Measurements from ENCODE around the gene EHMT2. TPM values are rescaled to one million over a fixed set of nuclear protein-coding genes. Genes with fewer than 3 reads are reported as not detected.

The EHMT2 gene
- total and polyA plus RNA-seq, 2 donors (not counting 3 experiments of a cell fraction or from before 2014, with no cell fraction given): 53.3 to 54.3 TPM

- FAIRE-seq (no peak), DNase-seq (ENCODE audit: low read depth, low spot score) (no peak)
- Histone ChIP-seq H2AFZ (ENCODE audit: low read depth, low read length) (peak overlapping the region; percentile 71), H3K79me2 (ENCODE audit: control insufficient read depth, insufficient read depth, low read length) (peaks cover 4% of the 10 kb centered on the region), H3K4me3 (replicated peaks in 1 of 3; ENCODE audit: insufficient read depth in 1 of 3, low read depth in 1 of 3, low read length in 3 of 3) (peak overlapping the region; percentile 60 to 88 (median 68)), H3K9me1 (replicated peaks; ENCODE audit: control insufficient read depth, extremely low read depth, insufficient read depth, low read length) (no peaks in the 10 kb centered on the region), H4K20me1 (replicated peaks; ENCODE audit: control insufficient read depth, extremely low read depth, insufficient read depth, low read length) (no peaks in the 10 kb centered on the region), H3K36me3 (ENCODE audit: control insufficient read depth in 2 of 2, extremely low read depth in 1 of 2, insufficient read depth in 2 of 2, low read length in 2 of 2) (peaks cover 3 to 20% of the 10 kb centered on the region in 2 experiments), H3K9me3 (replicated peaks; ENCODE audit: control insufficient read depth, insufficient read depth, low read length) (no peaks in the 10 kb centered on the region), H3K9ac (replicated peaks; ENCODE audit: extremely low read depth, insufficient read depth, low read length) (peak overlapping the region; percentile 81), H3K27me3 (ENCODE audit: control insufficient read depth in 2 of 2, insufficient read depth in 2 of 2, low read length in 2 of 2) (no peaks in the 10 kb centered on the region), H3K4me1 (ENCODE audit: control insufficient read depth, extremely low read depth, insufficient read depth, low read length) (peaks cover 7% of the 10 kb centered on the region), H3K27ac (ENCODE audit: insufficient read depth, low read depth, low read length) (peak overlapping the region; percentile 68), H3K4me2 (ENCODE audit: insufficient read depth, low read length) (peak overlapping the region; percentile 55)
- intact Hi-C loops (cut with micrococcal nuclease): loop anchor here (2.0 kb wide), 1 partner anchor 35 kb away; the partner anchor contains the start of gene HSPA1B
- dilution Hi-C loops (cut with MboI; ENCODE audit: extremely low pct_ligation_motif_present, low sequenced_read_pairs): no loop called here
- ChIA-PET CTCF (no interaction called here), POLR2A (interaction anchor here (1.1 to 1.5 kb wide), 2 partner anchors 34 to 47 kb away, joined by 7 to 12 read pairs; partner anchors contain the start of genes HSPA1A, HSPA1B and HSPA1L)
- TF ChIP-seq FOS (IDR thresholded peaks at IDR 0.05; ENCODE audit: borderline replicate concordance, insufficient read depth, low read length) (no peak), MYC (IDR thresholded peaks at IDR 0.05; ENCODE audit: low read depth, low read length) (no peak), GATA2 (IDR thresholded peaks at IDR 0.05; ENCODE audit: insufficient read depth, insufficient read length, low read depth, low read length) (no peak), POLR2A (IDR thresholded peaks at IDR 0.05; ENCODE audit: low read depth, low read length) (no peak), EZH2 (IDR thresholded peaks at IDR 0.05; ENCODE audit: borderline replicate concordance, low read depth, low read length, severe bottlenecking) (no peak), POLR2AphosphoS5 (IDR thresholded peaks at IDR 0.05; ENCODE audit: insufficient read depth, low read depth, low read length) (no peak)
- no TSS peak for BruUV-seq (replicated peaks)
Observed at GRCh38 chr6:31861919-31862343, 35.6 kb downstream of the EHMT2 start.

- Histone ChIP-seq H3K9me1 (replicated peaks; ENCODE audit: control insufficient read depth, extremely low read depth, insufficient read depth, low read length) (no peaks in the 10 kb centered on the region), H3K36me3 (ENCODE audit: control insufficient read depth in 2 of 2, extremely low read depth in 1 of 2, insufficient read depth in 2 of 2, low read length in 2 of 2) (peaks cover 3 to 20% of the 10 kb centered on the region in 2 experiments), H3K4me1 (ENCODE audit: control insufficient read depth, extremely low read depth, insufficient read depth, low read length) (peaks cover 7% of the 10 kb centered on the region), H2AFZ (ENCODE audit: low read depth, low read length) (no peak overlapping the region), H3K9me3 (replicated peaks; ENCODE audit: control insufficient read depth, insufficient read depth, low read length) (no peaks in the 10 kb centered on the region), H3K27ac (ENCODE audit: insufficient read depth, low read depth, low read length) (no peak overlapping the region), H3K79me2 (ENCODE audit: control insufficient read depth, insufficient read depth, low read length) (peaks cover 4% of the 10 kb centered on the region), H3K9ac (replicated peaks; ENCODE audit: extremely low read depth, insufficient read depth, low read length) (no peak overlapping the region), H3K27me3 (ENCODE audit: control insufficient read depth in 2 of 2, insufficient read depth in 2 of 2, low read length in 2 of 2) (no peaks in the 10 kb centered on the region), H3K4me2 (ENCODE audit: insufficient read depth, low read length) (no peak overlapping the region), H4K20me1 (replicated peaks; ENCODE audit: control insufficient read depth, extremely low read depth, insufficient read depth, low read length) (no peaks in the 10 kb centered on the region), H3K4me3 (replicated peaks in 1 of 3; ENCODE audit: insufficient read depth in 1 of 3, low read depth in 1 of 3, low read length in 3 of 3) (no peak overlapping the region)
- DNase-seq (ENCODE audit: low read depth, low spot score) (no peak), FAIRE-seq (no peak)
- dilution Hi-C loops (cut with MboI; ENCODE audit: extremely low pct_ligation_motif_present, low sequenced_read_pairs): no loop called here
- TF ChIP-seq MAX (IDR thresholded peaks at IDR 0.05; ENCODE audit: insufficient read depth, insufficient read length) (no peak), CTCF (IDR thresholded peaks at IDR 0.05; ENCODE audit: extremely low read depth in 1 of 2, insufficient read depth in 1 of 2, low read depth in 1 of 2, low read length in 2 of 2) (no peak)
- BruUV-seq (replicated peaks): no TSS peak
- CTCF ChIA-PET: no interaction called here
- POLR2A ChIA-PET: no interaction called here
- intact Hi-C loops (cut with micrococcal nuclease): no loop called here
Observed at GRCh38 chr6:31861150-31861549, 36.3 kb downstream of the EHMT2 start.
